Sciatic nerve (tissue), 2 donors: ENCODE measurements around the gene SENP7. TPM values are rescaled to one million over a fixed set of nuclear protein-coding genes. Genes with fewer than 3 reads are reported as not detected.
"Not testable (repeated sequence)": the region's sequence is repeated elsewhere in the genome, so short reads cannot be mapped to it uniquely, and the experiment has no call there.

Experiments
- ATAC-seq: fragments of 200-7000 bp; cut with Tn5 transposase; one replicate; pipeline ENCODE4 v1.9.1; 2020; ENCODE audit warnings: mild to moderate bottlenecking, moderate library complexity
- DNase-seq: peaks from one replicate; pipeline ENCODE4 v3.0.0-alpha.2; 2020; ENCODE audit warnings: low spot score
- intact Hi-C: fragments of 100-400 bp; cut with DNase I; formaldehyde crosslinking; loops from one replicate; pipeline ENCODE4 v1.14.2; 2022
- total RNA-seq: library from RNA; stranded (reverse); fragmentation: NEBNext Ultra II Directional; extraction: Animal tissue kit (Norgen Biotek cat#: 25700); gene quantifications from one replicate; pipeline ENCODE4 v1.2.1, GENCODE V29; 2021
- donor health status: DM: no; HTN: no; CAD: no.
- donor health status: DM: no; HTN: no; CAD: no.

SENP7 gene
- total RNA-seq, 1 donor from 2014 or later: 38.2 TPM

GRCh38 chr3:101379658-101380376 lies 133.2 kb downstream of the SENP7 start:
- DNase-seq (no peak), ATAC-seq (no peak)
- intact Hi-C loops: no loop called here

GRCh38 chr3:101377796-101378195 lies 135.2 kb downstream of the SENP7 start:
- intact Hi-C loops: no loop called here
- ATAC-seq (no peak), DNase-seq (no peak)

- no peak for ATAC-seq
- DNase-seq: no peak
- intact Hi-C loops: no loop called here
Observed at GRCh38 chr3:101377209-101377608, 135.8 kb downstream of the SENP7 start.

GRCh38 chr3:101375586-101375985 lies 137.4 kb downstream of the SENP7 start:
- intact Hi-C loops: no loop called here
- ATAC-seq: no peak
- DNase-seq: no peak

- no peak for ATAC-seq
- no peak for DNase-seq
- intact Hi-C loops: no loop called here
Observed at GRCh38 chr3:101362406-101362805, 150.6 kb downstream of the SENP7 start.

GRCh38 chr3:101351829-101352228 lies 161.2 kb downstream of the SENP7 start:
- intact Hi-C loops: no loop called here

GRCh38 chr3:101340591-101340990 lies 172.4 kb downstream of the SENP7 start:
- intact Hi-C loops: no loop called here
- ATAC-seq (no peak), DNase-seq (no peak)

More at GRCh38 chr3:101351829-101352228, 161.2 kb downstream of the SENP7 start:
- DNase-seq (no peak), ATAC-seq (no peak)

GRCh38 chr3:101333883-101334282 lies 179.1 kb downstream of the SENP7 start:
- DNase-seq (no peak), ATAC-seq (no peak)
- intact Hi-C loops: no loop called here

- DNase-seq (no peak), ATAC-seq (no peak)
- intact Hi-C loops: no loop called here
Observed at GRCh38 chr3:101329016-101329673, 183.9 kb downstream of the SENP7 start.

GRCh38 chr3:101325393-101326134 lies 187.4 kb downstream of the SENP7 start:
- no peak for DNase-seq
- intact Hi-C loops: no loop called here

GRCh38 chr3:101320475-101320874 lies 192.5 kb downstream of the SENP7 start, which contains the start of gene IMPG2:
Gene IMPG2, minus strand, starts transcription at chr3:101320575. Its CDS starts 203 bp downstream, at chr3:101320372.
- DNase-seq: no peak
- no peak for ATAC-seq
- intact Hi-C loops: no loop called here

More at GRCh38 chr3:101325393-101326134, 187.4 kb downstream of the SENP7 start:
- no peak for ATAC-seq

GRCh38 chr3:101319531-101319930 lies 193.5 kb downstream of the SENP7 start:
- no peak for ATAC-seq
- intact Hi-C loops: no loop called here

GRCh38 chr3:101312545-101312944 lies 200.5 kb downstream of the SENP7 start:
- DNase-seq (no peak), ATAC-seq (no peak)
- intact Hi-C loops: no loop called here

More at GRCh38 chr3:101319531-101319930, 193.5 kb downstream of the SENP7 start:
- no peak for DNase-seq

GRCh38 chr3:101311676-101312075 lies 201.3 kb downstream of the SENP7 start:
- no peak for DNase-seq
- ATAC-seq: no peak
- intact Hi-C loops: no loop called here

GRCh38 chr3:101310978-101311375 lies 202.0 kb downstream of the SENP7 start:
- no peak for DNase-seq
- ATAC-seq: no peak
- intact Hi-C loops: no loop called here

- ATAC-seq, DNase-seq, intact Hi-C loops: not testable (repeated sequence)
Observed at GRCh38 chr3:101308147-101308772, 204.8 kb downstream of the SENP7 start.

GRCh38 chr3:101303836-101304235 lies 209.2 kb downstream of the SENP7 start:
- DNase-seq (no peak), ATAC-seq (no peak)
- intact Hi-C loops: no loop called here

GRCh38 chr3:101303089-101303731 lies 209.8 kb downstream of the SENP7 start:
- intact Hi-C loops: no loop called here
- ATAC-seq (no peak), DNase-seq (no peak)

- ATAC-seq: no peak
- intact Hi-C loops: no loop called here
- DNase-seq: no peak
Observed at GRCh38 chr3:101300073-101300472, 212.9 kb downstream of the SENP7 start.
